ENCODE results near the gene DDX11.
"Not testable (repeated sequence)": the region's sequence is repeated elsewhere in the genome, so short reads cannot be mapped to it uniquely, and the experiment has no call there.

The DDX11 gene

GRCh38 chr12:31099434-31099833 lies 25.8 kb downstream of the DDX11 start:
- DNase-seq, result not testable (repeated sequence)

GRCh38 chr12:31100503-31101208 lies 27.0 kb downstream of the DDX11 start:
- not testable (repeated sequence) for DNase-seq

GRCh38 chr12:31102125-31102524 lies 28.5 kb downstream of the DDX11 start:
- not testable (repeated sequence) for DNase-seq

GRCh38 chr12:31102596-31102995 lies 28.9 kb downstream of the DDX11 start:
- not testable (repeated sequence) for DNase-seq

- DNase-seq, result not testable (repeated sequence)
Measured at GRCh38 chr12:31103561-31103975, 29.9 kb downstream of the DDX11 start.

- not testable (repeated sequence) for DNase-seq
Measured at GRCh38 chr12:31104220-31104619, 30.6 kb downstream of the DDX11 start.

GRCh38 chr12:31104773-31105172 lies 31.1 kb downstream of the DDX11 start:
- not testable (repeated sequence) for DNase-seq

GRCh38 chr12:31105668-31106067 lies 32.0 kb downstream of the DDX11 start:
- DNase-seq, result no peak

- no peak for DNase-seq
Measured at GRCh38 chr12:31106101-31106803, 32.6 kb downstream of the DDX11 start.

- DNase-seq, result not testable (repeated sequence)
Measured at GRCh38 chr12:31109773-31110172, 36.1 kb downstream of the DDX11 start.

GRCh38 chr12:31110263-31110662 lies 36.6 kb downstream of the DDX11 start:
- DNase-seq, result not testable (repeated sequence)

GRCh38 chr12:31115092-31115601 lies 41.5 kb downstream of the DDX11 start:
- DNase-seq, result not testable (repeated sequence)

- not testable (repeated sequence) for DNase-seq
Measured at GRCh38 chr12:31116846-31117202, 43.2 kb downstream of the DDX11 start.

GRCh38 chr12:31117203-31118011 lies 43.7 kb downstream of the DDX11 start:
- DNase-seq, result peak; percentile 8

GRCh38 chr12:31118347-31119191 lies 44.9 kb downstream of the DDX11 start:
- DNase-seq, result peak; percentile 32

GRCh38 chr12:31119192-31119802 lies 45.6 kb downstream of the DDX11 start:
- DNase-seq, result no peak

GRCh38 chr12:31119803-31120211 lies 46.1 kb downstream of the DDX11 start:
- no peak for DNase-seq

- no peak for DNase-seq
Measured at GRCh38 chr12:31120392-31121008, 46.8 kb downstream of the DDX11 start.

GRCh38 chr12:31121022-31121728 lies 47.5 kb downstream of the DDX11 start:
- DNase-seq, result not testable (repeated sequence)

GRCh38 chr12:31122481-31122880 lies 48.8 kb downstream of the DDX11 start:
- DNase-seq, result no peak
